OCI-LY7 (cell line): ENCODE results near the gene PRR7. TPM values are rescaled to one million over a fixed set of nuclear protein-coding genes. Genes with fewer than 3 reads are reported as not detected.
A peak's percentile ranks its signal among the peaks of the same experiment; 100 is the strongest.

Experiments
- BruUV-seq: library from RNA; stranded (reverse); fragments of 400-500 nt; replicated peaks from 2 replicates; lab custom pipeline; 2021; lab: Mats Ljungman, UMichigan
- CTCF ChIA-PET: fragments of 300-600 bp; sonication (Branson Sonifier 250); formaldehyde crosslinking; loops from one replicate; lab custom pipeline; 2022; ENCODE audit warnings: antibody characterized with exemption; ENCODE audit not compliant: unreplicated experiment; lab: Charles Lee
- POLR2A ChIA-PET: fragments of 300-600 bp; sonication (Branson Sonifier 250); formaldehyde crosslinking; loops from one replicate; lab custom pipeline; 2022; ENCODE audit warnings: antibody characterized with exemption; lab: Charles Lee
- DNase-seq: peaks from one replicate; pipeline ENCODE4 v3.0.0-alpha.2; 2015; ENCODE audit warnings: low spot score
- H2AFZ ChIP-seq: fragments of 200-600 bp; sonication (generic), shearing (Covaris generic); 2 replicates; pipeline ENCODE4 v1.6.1; 2014; ENCODE audit warnings: mild to moderate bottlenecking, antibody characterized with exemption, low read length, moderate library complexity
- H3K27ac ChIP-seq: fragments of 200-600 bp; sonication (generic); 2 replicates; pipeline ENCODE4 v1.5.1; 2014; ENCODE audit warnings: mixed run types, low read depth, mild to moderate bottlenecking, moderate library complexity, low read length, inconsistent platforms; ENCODE audit not compliant: poor library complexity, severe bottlenecking
- H3K36me3 ChIP-seq: fragments of 200-600 bp; sonication (generic); 2 replicates; pipeline ENCODE4 v1.6.1; 2014; ENCODE audit warnings: mild to moderate bottlenecking, antibody characterized with exemption, low read length, moderate library complexity, mixed read lengths; ENCODE audit not compliant: insufficient read depth
- H3K4me1 ChIP-seq: fragments of 200-600 bp; sonication (generic); 2 replicates; pipeline ENCODE4 v1.5.1; 2014; ENCODE audit warnings: mild to moderate bottlenecking, low read length; ENCODE audit not compliant: insufficient read depth, poor library complexity, severe bottlenecking
- H3K4me2 ChIP-seq: fragments of 200-600 bp; sonication (generic); 2 replicates; pipeline ENCODE4 v1.6.1; 2014; ENCODE audit warnings: mild to moderate bottlenecking, low read length
- H3K4me3 ChIP-seq: fragments of 200-600 bp; sonication (generic); 2 replicates; pipeline ENCODE4 v1.5.1; 2014; ENCODE audit warnings: mild to moderate bottlenecking, low read depth, low read length; ENCODE audit not compliant: poor library complexity, severe bottlenecking
- H3K79me2 ChIP-seq: fragments of 200-600 bp; sonication (generic); 2 replicates; pipeline ENCODE4 v1.6.1; 2016; ENCODE audit warnings: low read depth, mild to moderate bottlenecking, low read length, moderate library complexity, mixed read lengths; ENCODE audit not compliant: insufficient read depth
- H3K9me2 ChIP-seq: fragments of 200-600 bp; sonication (generic); 2 replicates; pipeline ENCODE4 v1.6.1; 2016; ENCODE audit warnings: mild to moderate bottlenecking, low read length, mixed read lengths; ENCODE audit not compliant: insufficient read depth
- H3K9me3 ChIP-seq: fragments of 200-600 bp; sonication (generic); 2 replicates; pipeline ENCODE4 v1.6.1; 2014; ENCODE audit warnings: mild to moderate bottlenecking, mixed run types, low read length, mixed read lengths
- H4K20me1 ChIP-seq: fragments of 200-600 bp; sonication (generic); 2 replicates; pipeline ENCODE4 v1.6.1; 2014; ENCODE audit warnings: mild to moderate bottlenecking, antibody characterized with exemption, low read length, moderate library complexity, mixed read lengths; ENCODE audit not compliant: insufficient read depth
- CTCF ChIP-seq: fragments of 200-600 bp; sonication (generic); conservative IDR thresholded peaks from 2 replicates; pipeline ENCODE4 v1.5.1; 2014; ENCODE audit warnings: mild to moderate bottlenecking, antibody characterized with exemption, low read length, moderate library complexity, mixed read lengths
- EZH2phosphoT487 ChIP-seq: fragments of 200-600 bp; sonication (generic); IDR thresholded peaks from 2 replicates; pipeline ENCODE4 v1.6.1; 2018; ENCODE audit warnings: low read depth, borderline replicate concordance, mild to moderate bottlenecking, mixed run types, antibody characterized with exemption, low read length, moderate library complexity, mixed read lengths
- intact Hi-C: fragments of 100-400 bp; cut with micrococcal nuclease; formaldehyde crosslinking; loops from one replicate; pipeline ENCODE4 v1.10.0; 2022; ENCODE audit not compliant: unreplicated experiment
- total RNA-seq, 2 experiments: library from RNA; depleted of rRNA in 1 of 2; stranded (reverse); fragments of >200 nt in 1 of 2; shearing (Covaris generic) in 1 of 2; gene quantifications; 2 replicates each; pipeline ENCODE4 v1.2.3, GENCODE V29; 2014 to 2022

Gene PRR7
- total RNA-seq, 2 experiments from 2014 or later, result 12.8 to 13.6 TPM

- Histone ChIP-seq H3K9me3 (no peaks in the 10 kb centered on the region), H4K20me1 (peaks cover 17% of the 10 kb centered on the region), H2AFZ (no peak overlapping the region), H3K4me2 (no peak overlapping the region), H3K27ac (no peak overlapping the region), H3K79me2 (no peaks in the 10 kb centered on the region), H3K36me3 (no peaks in the 10 kb centered on the region; the same call in 1 of the 2 replicates), H3K9me2 (no peaks in the 10 kb centered on the region), H3K4me3 (no peak overlapping the region), H3K4me1 (peaks cover 54% of the 10 kb centered on the region)
- POLR2A ChIA-PET, result no interaction called here
- CTCF ChIA-PET, result no interaction called here
- intact Hi-C loops, result no loop called here
- BruUV-seq, result no TSS peak
- no peak for TF ChIP-seq EZH2phosphoT487
- no peak for TF ChIP-seq CTCF
- DNase-seq, result peak; percentile 22
These were observed 2.8 kb downstream of the PRR7 start for GRCh38 chr5:177449140-177450061.

- no peaks in the 10 kb centered on the region; the same call in 1 of the 2 replicates for H3K36me3 ChIP-seq
- no peak overlapping the region for H2AFZ ChIP-seq
- H3K4me2 ChIP-seq, result no peak overlapping the region
- no peaks in the 10 kb centered on the region for H3K9me3 ChIP-seq
- intact Hi-C loops, result no loop called here
- TF ChIP-seq CTCF, result no peak
- TF ChIP-seq EZH2phosphoT487, result no peak
- POLR2A ChIA-PET, result no interaction called here
- peaks cover 41% of the 10 kb centered on the region for H3K4me1 ChIP-seq
- no peak overlapping the region for H3K27ac ChIP-seq
- no TSS peak for BruUV-seq
- no peaks in the 10 kb centered on the region for H3K9me2 ChIP-seq
- no peak for DNase-seq
- CTCF ChIA-PET, result no interaction called here
- peaks cover 17% of the 10 kb centered on the region for H4K20me1 ChIP-seq
- no peak overlapping the region for H3K4me3 ChIP-seq
- H3K79me2 ChIP-seq, result no peaks in the 10 kb centered on the region
These were observed 4.2 kb downstream of the PRR7 start for GRCh38 chr5:177450667-177451424.
